Mesendoderm (in vitro differentiated cells): ENCODE data around the gene SNAI3.

ENCODE experiments used
- DNase-seq: peaks from one replicate; pipeline ENCODE4 v3.0.0; 2013
- H2AK5ac ChIP-seq: 2 replicates; pipeline ENCODE4 v1.6.1; 2013; ENCODE audit warnings: low read length, inconsistent platforms
- H2BK120ac ChIP-seq: 2 replicates; pipeline ENCODE4 v1.6.1; 2013; ENCODE audit warnings: low read depth, mild to moderate bottlenecking, low read length, moderate library complexity, mixed read lengths
- H2BK15ac ChIP-seq: replicated peaks from 2 replicates; pipeline ENCODE4 v1.6.1; 2013; ENCODE audit warnings: low read depth, mild to moderate bottlenecking, moderate library complexity
- H2BK5ac ChIP-seq: 2 replicates; pipeline ENCODE4 v1.6.1; 2013; ENCODE audit warnings: low read length, inconsistent platforms
- H3K18ac ChIP-seq: 2 replicates; pipeline ENCODE4 v1.6.1; 2013; ENCODE audit warnings: mild to moderate bottlenecking, low read length, mixed read lengths
- H3K23ac ChIP-seq: one replicate; pipeline ENCODE4 v1.6.1; 2013; ENCODE audit warnings: low read length
- H3K27ac ChIP-seq: 2 replicates; pipeline ENCODE4 v1.5.1; 2013; ENCODE audit warnings: low read depth, mild to moderate bottlenecking, inconsistent platforms, low read length, moderate library complexity
- H3K27me3 ChIP-seq: 2 replicates; pipeline ENCODE4 v1.6.1; 2013; ENCODE audit warnings: low read length, control low read depth, mild to moderate bottlenecking, inconsistent platforms; ENCODE audit not compliant: insufficient read depth, poor library complexity
- H3K36me3 ChIP-seq: 2 replicates; pipeline ENCODE4 v1.6.1; 2013; ENCODE audit warnings: low read length, inconsistent platforms; ENCODE audit not compliant: control insufficient read depth, insufficient read depth
- H3K4ac ChIP-seq: one replicate; pipeline ENCODE4 v1.6.1; 2013; ENCODE audit warnings: low read depth, mild to moderate bottlenecking, low read length, moderate library complexity
- H3K4me1 ChIP-seq: 2 replicates; pipeline ENCODE4 v1.6.1; 2013; ENCODE audit warnings: low read depth, low read length, inconsistent platforms; ENCODE audit not compliant: control insufficient read depth
- H3K4me2 ChIP-seq: 2 replicates; pipeline ENCODE4 v1.6.1; 2013; ENCODE audit warnings: low read length
- H3K4me3 ChIP-seq: 2 replicates; pipeline ENCODE4 v1.5.1; 2013; ENCODE audit warnings: mild to moderate bottlenecking, low read length
- H3K56ac ChIP-seq: one replicate; pipeline ENCODE4 v1.6.1; 2013; ENCODE audit warnings: low read length
- H3K79me1 ChIP-seq: 2 replicates; pipeline ENCODE4 v1.6.1; 2013; ENCODE audit warnings: low read length, inconsistent platforms
- H3K79me2 ChIP-seq: 2 replicates; pipeline ENCODE4 v1.6.1; 2013; ENCODE audit warnings: mild to moderate bottlenecking, low read length; ENCODE audit not compliant: control insufficient read depth, insufficient read depth
- H3K9ac ChIP-seq: 2 replicates; pipeline ENCODE4 v1.6.1; 2013; ENCODE audit warnings: low read length, inconsistent platforms
- H4K5ac ChIP-seq: one replicate; pipeline ENCODE4 v1.6.1; 2013; ENCODE audit warnings: low read length
- H4K8ac ChIP-seq: one replicate; pipeline ENCODE4 v1.6.1; 2013; ENCODE audit warnings: low read depth, mild to moderate bottlenecking, control low read depth, low read length, moderate library complexity
- WGBS: extraction: QIAGEN DNeasy Blood & Tissue Kit; methylation state at CpG from one replicate; pipeline ENCODE4 v1.1.7; 2013; ENCODE audit warnings: low lambda C conversion rate, missing lambda C conversion rate; ENCODE audit not compliant: insufficient coverage; ENCODE audit errors: extremely low coverage; 5-methylcytosine and 5-hydroxymethylcytosine counted together

Gene SNAI3

DNA sequence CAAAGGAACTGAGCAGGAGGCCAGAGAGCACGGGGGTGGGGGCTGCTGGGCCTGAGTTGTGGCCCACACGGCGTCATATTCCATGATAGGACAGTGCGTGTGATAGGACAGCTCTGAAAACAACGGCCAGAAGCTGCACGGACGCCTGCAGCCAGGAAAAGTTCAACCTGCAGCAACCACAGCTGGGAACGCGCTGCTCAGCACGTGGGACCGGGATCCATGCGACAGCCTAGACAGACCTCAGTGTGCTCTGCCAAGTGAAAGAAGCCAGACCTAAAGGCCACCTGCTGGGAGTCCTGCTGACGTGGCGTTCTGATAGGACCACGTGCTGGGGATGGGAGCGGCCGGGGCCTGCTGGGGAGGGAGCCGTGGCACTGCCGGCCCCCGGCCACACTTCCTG lies 41.6 kb upstream of the SNAI3 start:
- Histone ChIP-seq H3K23ac (no peak overlapping the region), H3K18ac (no peak overlapping the region), H2BK5ac (no peak overlapping the region), H3K4me1 (no peaks in the 10 kb centered on the region), H4K5ac (no peak overlapping the region), H3K36me3 (no peaks in the 10 kb centered on the region), H3K56ac (no peak overlapping the region), H3K4me2 (no peak overlapping the region), H2BK15ac (no peak overlapping the region), H3K79me2 (no peaks in the 10 kb centered on the region), H3K27ac (no peak overlapping the region), H3K27me3 (no peaks in the 10 kb centered on the region), H3K4ac (no peak overlapping the region), H3K79me1 (no peaks in the 10 kb centered on the region), H4K8ac (no peak overlapping the region), H2BK120ac (no peak overlapping the region), H3K9ac (no peak overlapping the region), H3K4me3 (no peak overlapping the region), H2AK5ac (no peak overlapping the region)
- DNase-seq, result no peak
- WGBS, result no CpG with 5 or more reads among the region's 20 CpGs

DNA sequence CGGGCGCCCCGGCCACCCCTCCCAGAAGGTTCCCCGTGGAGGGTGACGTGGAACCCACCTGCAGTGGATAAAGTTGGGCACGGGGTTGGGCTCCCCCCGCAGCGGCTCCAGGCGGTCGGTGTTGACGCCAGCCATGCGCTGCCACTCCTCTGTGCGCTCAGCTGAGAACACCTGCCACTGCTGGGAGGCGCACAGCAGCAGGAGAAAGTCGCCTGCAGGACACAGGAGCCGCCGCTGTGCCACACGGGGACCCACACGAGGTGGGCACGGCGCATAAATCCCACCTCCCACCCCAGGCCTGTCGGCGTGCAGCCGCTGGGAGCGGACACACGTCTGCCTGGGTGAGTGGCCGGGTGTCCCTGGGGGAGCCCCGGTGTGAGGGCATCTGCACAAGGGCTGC lies 40.7 kb upstream of the SNAI3 start:
- Histone ChIP-seq H2BK5ac (no peak overlapping the region), H4K8ac (no peak overlapping the region), H3K23ac (no peak overlapping the region), H2AK5ac (no peak overlapping the region), H3K4me2 (no peak overlapping the region), H2BK15ac (no peak overlapping the region), H3K36me3 (no peaks in the 10 kb centered on the region), H4K5ac (no peak overlapping the region), H2BK120ac (no peak overlapping the region), H3K27ac (no peak overlapping the region), H3K4me1 (no peaks in the 10 kb centered on the region), H3K18ac (no peak overlapping the region), H3K4ac (no peak overlapping the region), H3K56ac (no peak overlapping the region), H3K27me3 (no peaks in the 10 kb centered on the region), H3K79me2 (no peaks in the 10 kb centered on the region), H3K9ac (no peak overlapping the region), H3K79me1 (no peaks in the 10 kb centered on the region), H3K4me3 (no peak overlapping the region)
- no peak for DNase-seq
- WGBS, result no CpG with 5 or more reads among the region's 28 CpGs

DNA sequence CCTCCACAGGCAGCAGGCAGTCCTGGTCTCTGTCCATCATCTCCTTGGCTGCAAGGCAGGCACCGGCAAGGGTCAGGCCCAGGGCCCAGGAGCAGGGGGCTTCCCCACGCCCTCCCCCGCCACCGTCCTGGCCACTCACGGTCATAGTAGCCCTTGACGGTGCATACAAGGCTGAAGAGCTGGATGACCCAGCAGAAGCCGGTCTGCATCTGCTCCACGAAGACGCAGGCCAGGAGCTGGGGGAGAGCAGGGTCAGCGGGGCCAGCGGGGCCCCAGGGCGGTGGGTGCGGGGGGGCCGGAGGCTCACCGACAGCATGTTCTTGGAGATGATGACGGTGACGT lies 40.1 kb upstream of the SNAI3 start:
- Histone ChIP-seq H3K23ac (no peak overlapping the region), H3K27me3 (no peaks in the 10 kb centered on the region), H3K79me1 (no peaks in the 10 kb centered on the region), H3K4me2 (no peak overlapping the region), H3K4ac (no peak overlapping the region), H3K4me3 (no peak overlapping the region), H2AK5ac (no peak overlapping the region), H2BK120ac (no peak overlapping the region), H2BK15ac (no peak overlapping the region), H3K36me3 (no peaks in the 10 kb centered on the region), H3K18ac (no peak overlapping the region), H4K5ac (no peak overlapping the region), H3K9ac (no peak overlapping the region), H3K4me1 (no peaks in the 10 kb centered on the region), H4K8ac (no peak overlapping the region), H3K27ac (no peak overlapping the region), H3K79me2 (no peaks in the 10 kb centered on the region), H2BK5ac (no peak overlapping the region), H3K56ac (no peak overlapping the region)
- no peak for DNase-seq
- no CpG with 5 or more reads among the region's 17 CpGs for WGBS

DNA sequence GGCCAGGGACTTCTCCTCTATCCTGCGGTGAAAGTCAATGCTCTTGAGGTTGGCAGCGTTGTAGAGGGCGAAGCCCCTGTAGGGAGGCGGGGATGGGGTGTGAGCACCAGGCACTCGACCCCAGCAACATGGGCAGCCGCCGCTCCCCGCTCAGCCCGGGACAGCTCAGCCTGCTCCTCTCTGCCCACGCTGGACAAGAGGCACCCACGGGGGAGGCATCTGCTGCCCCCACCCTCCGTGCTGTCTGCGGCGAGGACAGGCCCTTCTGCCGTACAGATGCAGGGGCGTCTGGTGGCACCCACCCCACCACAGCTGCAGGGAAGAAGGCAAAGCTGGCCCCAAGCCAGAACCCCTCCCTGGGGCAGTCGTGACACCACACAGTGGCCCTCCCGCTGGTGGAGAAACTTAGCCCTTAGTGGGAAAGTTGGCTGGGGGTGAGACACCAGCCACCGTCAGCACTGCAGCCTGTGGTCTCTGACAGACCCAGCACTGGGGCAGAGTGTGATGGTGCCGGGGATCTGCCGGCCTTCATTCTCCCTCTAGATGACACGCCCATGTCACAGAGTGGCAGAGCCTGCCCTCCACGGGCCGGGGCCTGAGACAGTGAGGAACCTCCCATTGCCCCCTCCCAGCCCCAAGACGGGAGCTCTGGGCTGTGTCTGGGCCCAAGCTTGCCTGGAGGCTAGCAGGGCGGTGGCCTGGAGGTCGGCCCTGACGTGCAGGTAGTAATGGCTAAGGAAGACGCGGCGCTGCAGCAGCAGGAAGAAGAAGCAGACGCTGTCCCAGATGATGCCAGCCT lies 39.5 kb upstream of the SNAI3 start:
- Histone ChIP-seq H2BK15ac (no peak overlapping the region), H2BK120ac (no peak overlapping the region), H3K4me3 (no peak overlapping the region), H3K4me2 (no peak overlapping the region), H3K9ac (no peak overlapping the region), H3K4me1 (no peaks in the 10 kb centered on the region), H3K79me1 (no peaks in the 10 kb centered on the region), H3K18ac (no peak overlapping the region), H4K8ac (no peak overlapping the region), H3K4ac (no peak overlapping the region), H2BK5ac (no peak overlapping the region), H3K27me3 (no peaks in the 10 kb centered on the region), H3K27ac (no peak overlapping the region), H2AK5ac (no peak overlapping the region), H3K23ac (no peak overlapping the region), H3K56ac (no peak overlapping the region), H4K5ac (no peak overlapping the region), H3K36me3 (no peaks in the 10 kb centered on the region), H3K79me2 (no peaks in the 10 kb centered on the region)
- DNase-seq, result no peak
- WGBS, result no CpG with 5 or more reads among the region's 32 CpGs

DNA sequence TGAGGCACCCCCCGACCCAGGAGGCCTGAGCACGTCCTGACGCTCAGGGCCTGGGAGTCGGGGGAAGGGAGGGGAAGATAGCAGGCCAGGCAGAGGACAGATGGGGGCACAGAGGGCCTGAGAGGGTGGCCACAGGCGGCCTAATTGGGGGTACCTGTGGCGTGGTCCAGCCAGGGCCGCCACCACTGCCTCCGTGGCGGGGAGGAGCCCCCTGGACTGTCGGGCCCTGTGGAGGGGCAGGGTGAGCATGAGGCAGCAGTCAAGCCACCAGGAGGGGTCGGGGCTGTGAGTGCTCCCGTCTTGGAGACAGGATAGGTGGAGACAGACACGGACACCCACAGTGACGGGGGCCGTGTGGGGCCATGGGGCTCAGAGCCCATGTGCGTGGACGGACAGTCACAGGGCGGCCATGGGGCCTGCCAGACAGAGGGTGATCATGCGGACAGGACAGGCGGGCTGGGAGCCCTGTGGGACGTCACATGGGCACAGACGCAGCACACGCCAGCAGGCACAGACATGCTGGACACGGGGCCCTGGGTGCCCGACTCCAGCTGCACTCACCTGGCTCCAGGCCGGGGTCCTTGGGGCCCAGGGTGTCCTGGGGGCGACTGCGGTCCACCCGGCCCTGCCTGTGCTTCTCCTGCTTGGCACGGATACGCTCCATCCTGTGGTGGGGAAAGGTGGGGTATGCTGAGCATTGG lies 38.7 kb upstream of the SNAI3 start:
- WGBS, result no CpG with 5 or more reads among the region's 31 CpGs
- Histone ChIP-seq H3K4me3 (no peak overlapping the region), H3K4me2 (no peak overlapping the region), H3K79me1 (no peaks in the 10 kb centered on the region), H3K27me3 (no peaks in the 10 kb centered on the region), H2BK120ac (no peak overlapping the region), H2AK5ac (no peak overlapping the region), H3K18ac (no peak overlapping the region), H3K56ac (no peak overlapping the region), H3K9ac (no peak overlapping the region), H4K5ac (no peak overlapping the region), H3K27ac (no peak overlapping the region), H2BK15ac (no peak overlapping the region), H3K36me3 (peaks cover 1% of the 10 kb centered on the region), H2BK5ac (no peak overlapping the region), H4K8ac (no peak overlapping the region), H3K23ac (no peak overlapping the region), H3K4me1 (no peaks in the 10 kb centered on the region), H3K79me2 (no peaks in the 10 kb centered on the region), H3K4ac (no peak overlapping the region)
- DNase-seq, result no peak
